HG03139 (cell line): ENCODE measurements around the gene MEF2D.

Experiments
- ATAC-seq: cut with Tn5 transposase; IDR thresholded peaks from one replicate; pipeline ENCODE4 v1.9.1; 2021; ENCODE audit not compliant: unreplicated experiment

The MEF2D gene

GRCh38 chr1:156525071-156525501 lies 24.5 kb upstream of the MEF2D start:
- ATAC-seq: no peak

GRCh38 chr1:156524481-156524869 lies 23.9 kb upstream of the MEF2D start:
- no peak for ATAC-seq

- ATAC-seq: no peak
These were observed 23.4 kb upstream of the MEF2D start for GRCh38 chr1:156523801-156524480.

GRCh38 chr1:156522443-156522970 lies 21.9 kb upstream of the MEF2D start:
- ATAC-seq: no peak

GRCh38 chr1:156517748-156518147 lies 17.2 kb upstream of the MEF2D start:
- ATAC-seq: no peak

GRCh38 chr1:156516821-156517220 lies 16.2 kb upstream of the MEF2D start:
- ATAC-seq: no peak

GRCh38 chr1:156515956-156516355 lies 15.4 kb upstream of the MEF2D start:
- no peak for ATAC-seq

GRCh38 chr1:156513185-156513584 lies 12.6 kb upstream of the MEF2D start:
- ATAC-seq: no peak

GRCh38 chr1:156511644-156512043 lies 11.1 kb upstream of the MEF2D start:
- no peak for ATAC-seq

GRCh38 chr1:156510709-156511108 lies 10.1 kb upstream of the MEF2D start:
- no peak for ATAC-seq

- ATAC-seq: no peak
These were observed 9.0 kb upstream of the MEF2D start for GRCh38 chr1:156509424-156510034.

GRCh38 chr1:156508955-156509234 lies 8.3 kb upstream of the MEF2D start:
- ATAC-seq: no peak

GRCh38 chr1:156508205-156508954 lies 7.8 kb upstream of the MEF2D start:
- no peak for ATAC-seq

GRCh38 chr1:156506450-156506849 lies 5.9 kb upstream of the MEF2D start:
- no peak for ATAC-seq

- no peak for ATAC-seq
These were observed 5.2 kb upstream of the MEF2D start for GRCh38 chr1:156505679-156506298.

- ATAC-seq: peak; percentile 29
These were observed 4.5 kb upstream of the MEF2D start for GRCh38 chr1:156504821-156505678.

- ATAC-seq: no peak
These were observed 3.9 kb upstream of the MEF2D start for GRCh38 chr1:156504438-156504813.

GRCh38 chr1:156503698-156504437 lies 3.3 kb upstream of the MEF2D start:
- ATAC-seq: no peak

- no peak for ATAC-seq
These were observed 2.5 kb upstream of the MEF2D start for GRCh38 chr1:156502894-156503697.
